SU-DHL-6 (cell line): ENCODE data around the gene GANC.

Experiments
- H2AFZ ChIP-seq: fragments of 200-600 bp; sonication (generic); 2 replicates; pipeline ENCODE4 v1.6.1; 2014; ENCODE audit warnings: low read depth, mild to moderate bottlenecking, moderate library complexity, mixed read lengths, antibody characterized with exemption, low read length; ENCODE audit not compliant: severe bottlenecking
- H3F3A ChIP-seq: fragments of 200-600 bp; shearing (Covaris generic); 2 replicates; pipeline ENCODE4 v1.6.0; 2016; ENCODE audit warnings: antibody characterized with exemption, mild to moderate bottlenecking; ENCODE audit not compliant: insufficient read depth
- H3K27ac ChIP-seq: fragments of 200-600 bp; sonication (generic); 2 replicates; pipeline ENCODE4 v1.5.1; 2016; ENCODE audit warnings: low read depth, mild to moderate bottlenecking, low read length, moderate library complexity, mixed read lengths
- H3K27me3 ChIP-seq: fragments of 200-600 bp; sonication (generic), shearing (Covaris generic); 2 replicates; pipeline ENCODE4 v1.6.0; 2014; ENCODE audit warnings: mild to moderate bottlenecking, low read length
- H3K36me3 ChIP-seq: fragments of 200-600 bp; sonication (generic); 2 replicates; pipeline ENCODE4 v1.6.1; 2014; ENCODE audit warnings: mild to moderate bottlenecking, low read length, mixed read lengths
- H3K4me2 ChIP-seq: fragments of 300-600, 200-600 bp; shearing (Covaris generic), sonication (generic); 2 replicates; pipeline ENCODE4 v1.6.0; 2014; ENCODE audit warnings: low read length, low read depth, mild to moderate bottlenecking; ENCODE audit not compliant: poor library complexity, severe bottlenecking
- H3K4me3 ChIP-seq: fragments of 200-600 bp; sonication (generic); 2 replicates; pipeline ENCODE4 v1.5.1; 2014; ENCODE audit warnings: antibody characterized with exemption, low read length, mild to moderate bottlenecking, mixed read lengths; ENCODE audit not compliant: insufficient read depth, poor library complexity, severe bottlenecking
- H3K79me2 ChIP-seq: fragments of 200-600 bp; sonication (generic); 2 replicates; pipeline ENCODE4 v1.6.1; 2014; ENCODE audit warnings: mild to moderate bottlenecking, low read length, moderate library complexity; ENCODE audit not compliant: insufficient read depth
- H3K9ac ChIP-seq: fragments of 200-600 bp; sonication (generic); 2 replicates; pipeline ENCODE4 v1.7.0; 2014; ENCODE audit warnings: mild to moderate bottlenecking, low read length
- H3K9me2 ChIP-seq: fragments of 200-600 bp; sonication (generic); replicated peaks from 2 replicates; pipeline ENCODE4 v1.6.1; 2014; ENCODE audit warnings: low read length; ENCODE audit not compliant: insufficient read depth
- H3K9me3 ChIP-seq: fragments of 200-600 bp; sonication (generic); 2 replicates; pipeline ENCODE4 v1.6.1; 2014; ENCODE audit warnings: low read length, mixed read lengths; ENCODE audit not compliant: insufficient read depth
- H4K20me1 ChIP-seq: fragments of 200-600 bp; sonication (generic); 2 replicates; pipeline ENCODE4 v1.6.1; 2014; ENCODE audit warnings: low read depth, mild to moderate bottlenecking, antibody characterized with exemption, low read length, moderate library complexity, mixed read lengths
- EZH2phosphoT487 ChIP-seq: fragments of 200-600 bp; sonication (generic), shearing (Covaris generic); conservative IDR thresholded peaks from 2 replicates; pipeline ENCODE4 v1.6.1; 2018; ENCODE audit warnings: mild to moderate bottlenecking, antibody characterized with exemption, low read length, moderate library complexity, mixed read lengths
- TF ChIP-seq, protein P1 (sequence below): fragments of 200-600 bp; sonication (generic); IDR thresholded peaks from one replicate; pipeline ENCODE4 v1.5.1; 2017; ENCODE audit warnings: antibody characterized with exemption, mild to moderate bottlenecking, low read length, moderate library complexity; ENCODE audit not compliant: insufficient read depth, poor library complexity, severe bottlenecking

Gene GANC

DNA sequence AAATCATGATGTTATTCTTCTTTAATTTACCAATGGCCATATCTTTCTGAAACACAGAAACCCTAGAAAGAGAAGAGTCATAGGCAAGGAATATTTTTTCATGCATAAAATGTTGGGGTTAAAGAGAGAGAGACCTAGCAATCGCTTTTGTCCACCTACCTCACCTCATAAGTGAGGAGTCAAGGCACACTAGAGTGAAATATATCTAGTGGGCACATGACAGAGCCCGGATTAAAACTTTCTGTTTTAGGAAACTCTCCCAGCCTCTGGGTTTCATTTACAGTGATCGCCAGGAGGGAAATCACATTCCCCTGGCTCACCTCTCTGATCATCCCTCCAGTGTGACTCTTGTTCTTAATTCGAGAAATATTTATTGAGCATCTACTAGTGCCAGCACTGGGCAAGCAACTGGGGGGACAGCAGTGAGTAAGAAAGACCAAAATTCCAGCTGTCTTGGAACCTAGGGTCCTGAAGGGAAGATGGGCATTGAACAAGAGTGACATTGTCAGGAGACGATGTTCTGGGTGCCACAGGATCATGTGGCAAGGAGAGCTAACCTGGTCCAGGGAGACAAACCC lies 87.6 kb downstream of the GANC start:
- H3K4me3 ChIP-seq: no peak overlapping the region

DNA sequence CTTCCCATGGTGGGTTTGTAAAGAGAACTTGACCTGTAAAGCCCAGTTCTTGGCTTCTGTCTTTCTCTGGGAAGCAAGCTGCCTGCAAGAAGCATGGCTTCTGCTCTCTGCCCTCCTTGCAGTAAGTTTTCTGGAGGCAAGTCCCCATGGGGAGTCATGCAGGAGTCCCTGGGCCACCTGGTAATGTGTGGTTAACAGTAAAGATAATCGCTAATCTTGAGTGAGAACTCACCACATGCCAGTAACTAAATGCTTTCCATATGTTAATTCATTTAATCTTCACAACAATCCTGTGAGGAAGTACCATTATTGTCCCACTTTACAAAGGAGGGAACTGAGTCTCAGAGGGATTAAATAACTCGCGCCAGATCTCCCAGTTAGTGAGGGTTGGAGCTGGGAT lies 90.5 kb downstream of the GANC start:
- H3K4me2 ChIP-seq: no peak overlapping the region
- TF ChIP-seq, protein P1, sequence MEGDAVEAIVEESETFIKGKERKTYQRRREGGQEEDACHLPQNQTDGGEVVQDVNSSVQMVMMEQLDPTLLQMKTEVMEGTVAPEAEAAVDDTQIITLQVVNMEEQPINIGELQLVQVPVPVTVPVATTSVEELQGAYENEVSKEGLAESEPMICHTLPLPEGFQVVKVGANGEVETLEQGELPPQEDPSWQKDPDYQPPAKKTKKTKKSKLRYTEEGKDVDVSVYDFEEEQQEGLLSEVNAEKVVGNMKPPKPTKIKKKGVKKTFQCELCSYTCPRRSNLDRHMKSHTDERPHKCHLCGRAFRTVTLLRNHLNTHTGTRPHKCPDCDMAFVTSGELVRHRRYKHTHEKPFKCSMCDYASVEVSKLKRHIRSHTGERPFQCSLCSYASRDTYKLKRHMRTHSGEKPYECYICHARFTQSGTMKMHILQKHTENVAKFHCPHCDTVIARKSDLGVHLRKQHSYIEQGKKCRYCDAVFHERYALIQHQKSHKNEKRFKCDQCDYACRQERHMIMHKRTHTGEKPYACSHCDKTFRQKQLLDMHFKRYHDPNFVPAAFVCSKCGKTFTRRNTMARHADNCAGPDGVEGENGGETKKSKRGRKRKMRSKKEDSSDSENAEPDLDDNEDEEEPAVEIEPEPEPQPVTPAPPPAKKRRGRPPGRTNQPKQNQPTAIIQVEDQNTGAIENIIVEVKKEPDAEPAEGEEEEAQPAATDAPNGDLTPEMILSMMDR: no peak
- TF ChIP-seq EZH2phosphoT487: no peak
- H3K9me2 ChIP-seq: no peaks in the 10 kb centered on the region
- H4K20me1 ChIP-seq: no peaks in the 10 kb centered on the region
- H3K9ac ChIP-seq: no peak overlapping the region
- H3F3A ChIP-seq: no peaks in the 10 kb centered on the region
- H3K79me2 ChIP-seq: no peaks in the 10 kb centered on the region
- no peaks in the 10 kb centered on the region for H3K36me3 ChIP-seq
- no peaks in the 10 kb centered on the region for H3K27me3 ChIP-seq
- no peak overlapping the region for H2AFZ ChIP-seq
- H3K9me3 ChIP-seq: no peaks in the 10 kb centered on the region
- no peak overlapping the region for H3K4me3 ChIP-seq
- no peak overlapping the region for H3K27ac ChIP-seq

More for the DNA sequence above, 87.6 kb downstream of the GANC start:
- Histone ChIP-seq H3K4me2 (no peak overlapping the region), H2AFZ (no peak overlapping the region), H3K27me3 (no peaks in the 10 kb centered on the region), H3K79me2 (no peaks in the 10 kb centered on the region), H3K36me3 (no peaks in the 10 kb centered on the region), H3K9me3 (no peaks in the 10 kb centered on the region), H4K20me1 (no peaks in the 10 kb centered on the region), H3K9me2 (no peaks in the 10 kb centered on the region), H3K27ac (no peak overlapping the region), H3K9ac (no peak overlapping the region), H3F3A (no peaks in the 10 kb centered on the region)
- no peak for TF ChIP-seq EZH2phosphoT487
- TF ChIP-seq, protein P1: no peak

DNA sequence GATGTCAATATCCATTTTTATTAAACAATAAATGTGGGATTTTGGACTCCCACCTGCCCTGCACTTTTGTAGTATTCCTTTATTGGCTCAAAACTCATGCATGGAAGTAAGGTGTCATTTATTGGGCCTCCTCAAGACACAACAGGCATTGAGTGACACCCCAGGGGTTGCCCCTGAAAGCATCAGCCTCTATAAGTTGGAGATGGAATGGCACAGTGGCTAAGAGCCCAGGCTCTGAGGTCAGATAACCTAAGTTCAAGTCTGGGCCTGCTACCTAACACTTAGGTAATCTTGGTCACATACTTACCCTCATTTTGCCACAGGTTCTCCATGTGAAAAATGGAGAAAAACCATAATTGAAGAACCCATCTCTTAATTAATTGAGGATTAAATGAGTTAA lies 90.9 kb downstream of the GANC start:
- H3K4me3 ChIP-seq: no peak overlapping the region
- no peaks in the 10 kb centered on the region for H3K9me2 ChIP-seq
- no peaks in the 10 kb centered on the region for H3K9me3 ChIP-seq
- no peaks in the 10 kb centered on the region for H3K36me3 ChIP-seq
- TF ChIP-seq EZH2phosphoT487: no peak
- TF ChIP-seq, protein P1: no peak
- H2AFZ ChIP-seq: no peak overlapping the region
- no peaks in the 10 kb centered on the region for H4K20me1 ChIP-seq
- no peaks in the 10 kb centered on the region for H3K79me2 ChIP-seq
- no peak overlapping the region for H3K4me2 ChIP-seq
- no peak overlapping the region for H3K27ac ChIP-seq
- no peaks in the 10 kb centered on the region for H3F3A ChIP-seq
- no peak overlapping the region for H3K9ac ChIP-seq
- no peaks in the 10 kb centered on the region for H3K27me3 ChIP-seq

- TF ChIP-seq EZH2phosphoT487: no peak
- TF ChIP-seq, protein P1: no peak
- no peaks in the 10 kb centered on the region for H4K20me1 ChIP-seq
- H3K4me2 ChIP-seq: no peak overlapping the region
- H3K4me3 ChIP-seq: no peak overlapping the region
- no peak overlapping the region for H3K27ac ChIP-seq
- H3F3A ChIP-seq: no peaks in the 10 kb centered on the region
- H3K9ac ChIP-seq: no peak overlapping the region
- no peaks in the 10 kb centered on the region for H3K36me3 ChIP-seq
- no peaks in the 10 kb centered on the region for H3K9me3 ChIP-seq
- H3K9me2 ChIP-seq: no peaks in the 10 kb centered on the region
- no peaks in the 10 kb centered on the region for H3K27me3 ChIP-seq
- H3K79me2 ChIP-seq: no peaks in the 10 kb centered on the region
- H2AFZ ChIP-seq: no peak overlapping the region
Measured at GRCh38 chr15:42364529-42364928, 91.5 kb downstream of the GANC start.
